C1 segment of cervical spinal cord (tissue), 14 donors: ENCODE data around the gene MYBPC3.
"Not testable (repeated sequence)": the region's sequence is repeated elsewhere in the genome, so short reads cannot be mapped to it uniquely, and the experiment has no call there.

Experiments used
- DNase-seq, 14 donors: peaks; one replicate each; lab custom pipeline; 2025; lab: John Stamatoyannopoulos, UW

MYBPC3 gene

DNA sequence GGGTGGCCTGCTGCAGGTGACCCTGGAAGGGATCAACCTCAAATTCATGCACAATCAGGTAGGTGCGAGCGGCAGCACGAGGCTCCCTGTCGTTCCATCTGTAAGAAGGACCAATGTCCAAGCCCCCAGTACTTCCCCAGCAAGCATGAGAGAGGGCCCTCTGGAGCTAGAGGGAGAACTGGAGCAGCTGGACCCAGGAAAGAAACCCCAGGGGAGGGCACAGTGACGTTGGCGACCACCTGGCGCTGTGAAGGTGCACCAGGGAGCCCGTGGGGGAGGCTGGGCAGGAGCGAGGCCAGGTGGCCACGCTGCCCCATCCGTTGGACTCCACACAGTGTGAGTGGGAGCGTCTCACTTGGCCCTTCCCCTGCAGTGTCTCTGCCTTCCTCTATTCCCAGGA, 28.0 kb downstream of the MYBPC3 start:
- DNase-seq, result no peak

GRCh38 chr11:47318166-47318565, 34.3 kb downstream of the MYBPC3 start:
- no peak for DNase-seq

DNA sequence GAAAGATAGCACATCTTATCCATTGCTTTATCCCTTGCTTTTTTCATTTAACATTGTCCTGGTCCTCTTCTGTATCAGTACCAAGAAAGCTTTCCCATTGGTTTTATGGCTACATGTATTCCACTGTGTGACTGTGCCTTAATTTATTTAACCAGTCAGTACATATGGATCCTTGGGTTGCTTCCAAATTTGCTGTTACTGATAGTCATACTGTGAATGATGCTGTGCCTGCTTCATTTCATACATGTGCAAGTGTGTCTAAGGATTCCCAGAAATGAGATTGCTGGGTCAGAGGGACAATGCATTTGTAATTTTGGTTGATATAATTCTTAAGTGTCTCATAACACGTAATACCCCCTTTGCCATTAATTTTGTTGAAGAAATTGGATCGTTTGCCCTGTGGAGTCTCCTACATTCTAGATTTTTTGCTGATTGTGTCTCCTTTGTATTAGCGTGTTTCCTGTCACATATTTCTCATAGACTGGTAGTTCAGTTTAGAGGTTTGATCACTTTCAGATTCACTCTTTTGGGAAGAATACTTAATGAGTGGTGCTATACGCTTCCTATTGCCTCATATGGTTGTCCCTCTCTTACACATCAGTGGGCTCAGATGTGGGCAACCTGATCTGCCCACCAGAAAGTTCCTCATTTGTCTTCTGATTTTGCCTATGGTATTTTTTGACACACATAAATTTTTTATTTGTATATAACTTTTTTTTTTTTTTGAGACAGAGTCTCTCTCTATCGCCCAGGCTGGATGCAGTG, 35.3 kb downstream of the MYBPC3 start:
- DNase-seq, result no peak

DNA sequence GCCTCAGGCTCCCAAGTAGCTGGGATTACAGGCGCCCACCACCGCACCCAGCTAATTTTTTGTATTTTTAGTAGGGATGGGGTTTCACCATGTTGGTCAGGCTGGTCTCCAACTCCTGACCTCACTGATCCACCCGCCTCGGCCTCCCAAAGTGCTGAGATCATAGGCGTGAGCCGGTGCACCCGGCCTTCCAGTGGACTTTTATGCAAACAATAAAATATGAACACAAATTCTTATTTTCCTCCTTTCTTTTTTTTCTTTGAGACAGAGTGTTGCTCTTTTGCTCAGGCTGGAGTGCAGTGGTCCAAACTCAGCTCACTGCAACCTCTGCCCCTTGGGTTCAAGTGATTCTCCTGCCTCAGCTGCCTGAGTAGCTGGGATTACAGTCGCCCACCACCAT, 36.0 kb downstream of the MYBPC3 start:
- DNase-seq, result not testable (repeated sequence)

- no peak for DNase-seq
Observed at GRCh38 chr11:47314992-47315391, 37.5 kb downstream of the MYBPC3 start.

DNA sequence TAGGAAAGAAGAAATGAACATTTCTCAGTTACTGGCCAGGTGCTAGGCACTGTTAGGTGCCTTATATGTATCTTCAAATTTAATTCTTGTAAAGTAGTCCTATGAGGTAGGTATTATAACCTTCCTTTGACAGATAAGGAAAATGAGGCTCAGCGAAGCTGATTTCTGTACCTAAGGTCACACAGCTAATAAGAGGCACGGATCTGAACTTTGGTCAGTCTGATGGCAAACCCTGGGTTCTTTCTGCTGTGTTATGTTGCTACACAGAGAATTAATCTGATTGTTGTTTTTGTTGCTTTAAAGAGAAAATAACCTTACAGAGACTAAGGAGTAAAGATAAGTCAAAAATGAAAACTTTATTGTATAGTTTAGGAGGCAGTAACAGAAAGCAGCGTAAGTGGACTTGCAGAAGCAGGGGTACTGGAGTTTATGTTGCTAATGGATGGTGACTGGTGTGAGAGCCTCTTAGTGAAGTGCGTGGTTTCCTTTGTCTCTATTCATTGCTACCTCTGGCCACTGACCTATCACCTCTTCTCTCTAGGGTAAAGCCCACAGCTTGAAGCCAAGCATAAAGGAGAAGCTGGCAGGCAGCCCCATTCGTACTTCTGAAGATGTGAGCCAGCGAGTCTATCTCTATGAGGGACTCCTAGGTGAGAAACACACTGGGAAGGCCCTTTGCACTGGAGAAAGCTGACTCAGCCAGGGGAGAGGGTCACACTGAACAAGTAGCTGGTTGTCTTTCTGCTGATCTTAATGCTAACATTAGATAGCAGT, 44.3 kb downstream of the MYBPC3 start:
- no peak for DNase-seq

DNA sequence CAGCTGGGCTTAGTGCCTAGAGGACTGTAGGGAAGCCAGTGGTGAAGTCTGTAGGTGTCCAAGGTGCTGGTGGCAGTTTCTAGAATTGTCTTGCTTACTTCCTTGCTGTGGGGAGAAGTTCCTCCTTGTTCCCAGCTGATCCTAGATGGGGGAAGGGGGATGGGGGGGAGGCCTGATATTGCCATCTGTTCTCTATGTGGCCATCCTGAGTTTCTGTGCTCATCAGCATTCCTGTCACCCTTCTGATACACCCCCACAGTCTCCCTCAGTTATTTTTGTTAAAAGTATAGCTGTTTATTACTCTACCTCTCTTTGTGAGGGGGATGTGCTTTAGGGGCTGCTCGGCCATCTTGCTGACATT, 46.0 kb downstream of the MYBPC3 start:
- DNase-seq, result no peak

DNA sequence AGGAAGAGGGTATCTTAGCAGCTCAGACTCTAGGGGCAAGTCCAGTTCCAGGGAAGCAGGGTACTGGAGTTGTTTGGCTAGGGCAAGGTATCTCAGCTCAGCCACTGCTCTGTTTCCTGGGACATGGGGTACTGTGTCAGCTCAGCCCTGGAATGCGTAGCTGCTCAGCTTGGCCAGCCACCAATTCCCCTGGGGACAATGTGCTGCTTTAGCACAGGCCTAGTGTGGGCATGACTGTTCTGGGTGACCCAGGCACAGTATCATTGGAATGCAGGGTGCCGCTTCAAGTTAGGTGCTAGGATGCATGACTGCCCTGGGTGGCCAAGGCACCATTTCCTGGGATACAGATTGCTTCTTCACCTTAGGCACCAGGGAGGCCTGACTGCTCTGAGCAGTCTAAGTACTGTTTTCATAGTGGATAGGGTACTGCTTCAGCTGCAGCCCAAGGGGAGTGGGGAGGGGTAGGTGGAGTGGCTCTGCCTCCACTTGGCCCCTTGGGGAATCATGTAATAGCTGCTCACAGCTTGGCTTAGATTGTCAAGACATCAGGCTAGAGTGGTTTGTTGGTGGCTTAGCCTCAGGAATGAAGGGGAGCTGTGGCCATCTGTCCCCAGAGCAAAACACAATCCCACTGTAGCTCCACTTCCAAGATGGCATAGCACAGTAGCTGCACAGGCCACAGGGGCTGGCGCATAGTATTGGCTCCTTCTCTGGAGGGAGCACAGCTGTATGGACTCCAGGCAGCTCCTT, 46.6 kb downstream of the MYBPC3 start:
- peak in 10 of 14 donors; percentile 9 to 71 (median 64) for DNase-seq

DNA sequence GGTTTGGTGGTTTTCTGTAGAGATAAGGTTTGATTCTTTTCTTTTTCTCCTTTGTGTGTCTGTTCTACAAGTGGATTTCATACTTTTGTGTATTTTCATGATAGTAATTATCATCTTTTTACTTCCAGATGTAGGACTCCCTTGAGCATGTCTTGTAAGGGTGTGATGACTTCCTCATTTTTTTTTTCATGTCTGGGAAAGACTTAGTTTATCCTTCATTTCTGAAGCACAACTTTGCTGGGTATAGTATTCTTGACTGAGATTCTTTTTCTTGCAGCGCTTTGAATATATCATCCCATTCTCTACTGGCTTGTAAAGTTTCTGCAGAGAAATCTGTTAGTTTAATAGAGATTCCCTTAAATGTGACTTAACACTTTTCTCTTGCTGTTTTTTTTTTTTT, 49.6 kb downstream of the MYBPC3 start:
- no peak for DNase-seq

DNA sequence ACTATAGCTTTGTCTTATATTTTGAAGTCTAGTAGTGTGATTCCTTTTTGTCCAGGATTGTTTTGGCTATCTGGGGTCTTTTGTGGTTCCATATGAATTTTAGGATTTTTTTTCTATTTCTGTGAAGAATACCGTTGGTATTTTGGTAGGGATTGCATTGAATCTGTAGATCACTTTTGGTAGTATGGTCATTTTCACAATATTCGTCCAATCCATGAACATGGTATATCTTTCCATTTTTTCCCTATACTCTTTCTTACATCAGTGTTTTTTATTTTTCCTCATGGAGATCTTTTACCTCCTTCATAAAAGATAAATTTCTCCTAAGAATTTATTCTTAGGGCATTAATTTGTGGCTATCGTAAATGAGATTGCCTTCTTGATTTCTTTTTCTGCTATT, 53.4 kb downstream of the MYBPC3 start:
- DNase-seq, result no peak

- no peak for DNase-seq
Observed at GRCh38 chr11:47296045-47296444, 56.5 kb downstream of the MYBPC3 start.

DNA sequence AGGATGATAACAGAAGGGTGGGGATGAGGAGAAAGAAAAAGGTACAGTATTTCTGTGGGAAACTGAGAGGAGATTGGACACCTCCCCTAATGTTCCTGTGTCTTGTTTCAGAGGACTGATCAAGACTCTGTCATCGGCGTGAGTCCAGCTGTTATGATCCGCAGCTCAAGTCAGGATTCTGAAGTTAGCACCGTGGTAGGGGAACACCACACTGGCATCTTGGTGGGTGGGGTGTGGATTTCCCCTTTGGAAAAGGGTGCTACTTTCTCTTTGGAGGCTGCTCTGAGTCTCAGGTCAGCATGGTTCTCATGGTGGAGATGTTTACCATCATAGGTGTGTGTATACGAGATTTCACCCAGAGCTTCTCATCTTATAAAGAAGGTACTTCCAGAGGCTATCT, 57.1 kb downstream of the MYBPC3 start:
- DNase-seq, result no peak

DNA sequence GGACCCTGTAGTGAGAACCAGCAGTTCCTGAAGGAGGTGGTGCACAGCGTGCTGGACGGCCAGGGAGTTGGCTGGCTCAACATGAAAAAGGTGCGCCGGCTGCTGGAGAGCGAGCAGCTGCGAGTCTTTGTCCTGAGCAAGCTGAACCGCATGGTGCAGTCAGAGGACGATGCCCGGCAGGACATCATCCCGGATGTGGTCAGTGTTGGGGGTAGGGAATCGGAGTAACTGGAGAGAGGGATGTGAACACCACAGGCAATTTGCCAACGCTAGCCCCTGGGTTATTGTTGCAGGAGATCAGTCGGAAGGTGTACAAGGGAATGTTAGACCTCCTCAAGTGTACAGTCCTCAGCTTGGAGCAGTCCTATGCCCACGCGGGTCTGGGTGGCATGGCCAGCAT, 62.6 kb downstream of the MYBPC3 start:
- DNase-seq, result no peak

- no peak for DNase-seq
Observed at GRCh38 chr11:47288066-47288465, 64.4 kb downstream of the MYBPC3 start.

DNA sequence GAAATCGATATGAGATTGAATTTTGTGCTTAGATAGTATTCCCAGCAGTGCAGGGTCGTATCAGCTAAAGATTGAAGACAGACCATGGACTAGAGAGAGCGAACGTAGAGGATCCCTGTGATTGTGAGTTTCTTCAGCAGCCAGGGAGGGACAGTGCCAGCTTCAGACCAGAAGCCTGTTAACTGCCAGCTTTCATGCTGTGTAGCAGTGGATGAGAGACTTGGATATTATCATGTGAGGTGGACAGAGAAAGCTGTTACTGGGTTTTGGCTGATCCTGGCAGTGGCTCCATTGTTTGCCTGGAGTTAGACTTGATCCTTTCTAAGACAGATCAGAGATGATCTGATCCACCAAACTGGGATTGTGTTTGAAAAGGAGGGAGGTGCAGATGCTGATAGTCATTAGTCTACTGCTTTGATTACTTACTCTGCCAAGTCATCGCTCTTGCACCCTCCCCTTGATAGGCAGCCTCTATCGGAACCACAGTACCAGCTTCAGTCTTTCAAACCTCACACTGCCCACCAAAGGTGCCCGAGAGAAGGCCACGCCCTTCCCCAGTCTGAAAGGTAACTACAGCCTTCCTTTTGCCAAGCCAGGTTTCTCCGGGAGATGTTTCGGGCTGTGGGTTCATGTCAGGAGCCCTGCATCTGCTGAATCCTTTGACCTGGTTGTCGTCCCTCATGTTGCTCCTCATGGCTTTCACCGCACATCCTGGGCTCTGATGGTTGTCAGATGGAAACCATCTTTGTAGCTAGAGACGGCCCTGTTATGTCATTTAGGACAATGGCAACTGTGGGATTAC, 66.3 kb downstream of the MYBPC3 start:
- DNase-seq, result peak in 1 of 14 donors; percentile 28

- DNase-seq, result no peak
Observed at GRCh38 chr11:47284151-47284550, 68.4 kb downstream of the MYBPC3 start.

- no peak for DNase-seq
Observed at GRCh38 chr11:47282462-47282861, 70.0 kb downstream of the MYBPC3 start.
